Esophagus muscularis mucosa (tissue), 3 donors: ENCODE results near the gene TRIM24.

Source experiments
- EP300 ChIP-seq: sonication (generic); formaldehyde crosslinking; IDR thresholded peaks from one replicate; pipeline ENCODE4 v1.6.1; 2017; ENCODE audit warnings: antibody characterized with exemption
- TF ChIP-seq, protein P1 (sequence below), 3 experiments: fragments of 200-600 bp in 2 of 3; fragments of 450-650 bp in 1 of 3; sonication (generic) in 2 of 3; IDR thresholded peaks; one replicate each; pipeline ENCODE4 v1.5.1; 2017 to 2019; ENCODE audit warnings: antibody characterized with exemption in 3 of 3, mild to moderate bottlenecking in 2 of 3, moderate library complexity in 1 of 3

DNA sequence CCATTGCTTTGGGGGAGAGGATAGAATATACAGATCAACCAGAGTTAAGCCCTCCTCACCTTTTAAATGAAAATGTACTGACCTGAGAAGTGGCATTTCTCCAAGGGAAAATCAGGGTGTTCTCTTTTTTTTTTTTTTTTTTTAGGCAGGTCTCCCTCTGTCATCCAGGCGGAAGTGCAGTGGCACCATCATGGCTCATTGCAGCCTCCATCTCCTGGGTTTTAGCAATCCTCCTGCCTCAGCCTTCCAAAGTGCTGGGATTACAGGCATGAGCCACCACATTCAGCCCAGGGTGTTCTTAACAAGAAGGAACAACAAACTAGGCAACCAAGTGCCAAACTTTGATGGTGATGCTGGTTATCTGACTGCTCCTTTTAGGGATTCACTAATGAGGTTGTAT lies 130.1 kb downstream of the TRIM24 start:
- TF ChIP-seq EP300 = no peak
- TF ChIP-seq, protein P1, sequence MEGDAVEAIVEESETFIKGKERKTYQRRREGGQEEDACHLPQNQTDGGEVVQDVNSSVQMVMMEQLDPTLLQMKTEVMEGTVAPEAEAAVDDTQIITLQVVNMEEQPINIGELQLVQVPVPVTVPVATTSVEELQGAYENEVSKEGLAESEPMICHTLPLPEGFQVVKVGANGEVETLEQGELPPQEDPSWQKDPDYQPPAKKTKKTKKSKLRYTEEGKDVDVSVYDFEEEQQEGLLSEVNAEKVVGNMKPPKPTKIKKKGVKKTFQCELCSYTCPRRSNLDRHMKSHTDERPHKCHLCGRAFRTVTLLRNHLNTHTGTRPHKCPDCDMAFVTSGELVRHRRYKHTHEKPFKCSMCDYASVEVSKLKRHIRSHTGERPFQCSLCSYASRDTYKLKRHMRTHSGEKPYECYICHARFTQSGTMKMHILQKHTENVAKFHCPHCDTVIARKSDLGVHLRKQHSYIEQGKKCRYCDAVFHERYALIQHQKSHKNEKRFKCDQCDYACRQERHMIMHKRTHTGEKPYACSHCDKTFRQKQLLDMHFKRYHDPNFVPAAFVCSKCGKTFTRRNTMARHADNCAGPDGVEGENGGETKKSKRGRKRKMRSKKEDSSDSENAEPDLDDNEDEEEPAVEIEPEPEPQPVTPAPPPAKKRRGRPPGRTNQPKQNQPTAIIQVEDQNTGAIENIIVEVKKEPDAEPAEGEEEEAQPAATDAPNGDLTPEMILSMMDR (IDR thresholded peaks at IDR 0.05) = no peak
